ENCODE measurements around the gene ZKSCAN7.

The ZKSCAN7 gene

DNA sequence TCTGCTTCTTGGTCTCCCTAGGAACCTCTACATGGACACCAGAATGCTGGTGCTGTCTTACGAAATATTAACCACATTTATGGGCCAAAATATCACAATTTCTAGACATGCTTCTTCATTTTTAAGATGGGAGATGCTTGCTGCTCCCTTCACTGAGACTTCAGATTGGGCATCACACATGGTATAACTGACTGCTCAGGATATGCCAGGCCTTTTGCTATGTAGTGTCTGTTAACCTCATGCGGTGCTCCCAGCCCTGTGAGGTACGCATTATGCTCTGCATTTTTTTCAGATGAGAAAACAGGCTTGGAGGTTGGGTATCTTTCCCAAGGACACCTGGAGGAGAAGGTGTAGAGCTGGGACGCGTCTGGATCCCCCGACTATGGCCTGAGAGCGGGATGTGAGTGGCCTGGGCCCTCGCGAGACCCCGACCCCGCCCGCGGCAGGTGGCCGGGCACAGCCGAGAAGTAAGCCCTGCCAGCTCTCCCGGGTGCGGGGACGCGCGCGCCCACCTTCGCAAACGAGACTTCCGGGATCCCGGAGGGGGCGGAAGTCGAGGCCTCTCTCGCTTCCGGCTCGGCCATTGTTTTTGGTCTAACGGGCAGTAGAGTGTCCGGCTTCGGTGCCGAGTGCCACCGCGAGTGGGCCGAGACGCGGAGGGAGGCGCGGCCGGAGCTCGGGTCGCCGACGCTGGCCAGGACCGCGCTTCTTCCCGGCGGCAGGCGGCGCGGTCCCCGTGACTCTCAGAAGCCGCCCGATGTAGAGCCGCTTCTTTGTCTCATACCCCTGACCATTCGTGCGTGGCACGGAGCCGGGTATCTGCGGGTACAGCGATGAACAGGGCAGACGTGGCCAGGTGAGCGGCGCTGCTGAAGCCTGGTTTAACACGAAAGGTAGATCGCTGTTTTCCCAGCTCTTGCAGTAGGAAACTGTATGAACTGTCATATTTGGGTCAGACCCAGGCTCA, at the start of gene ZKSCAN7:
Gene ZKSCAN7, plus strand, starts transcription at position 568 of the 967 bp plus-strand sequence. CDS start 1,855 bp downstream, outside the sequence.
- peak within 1 kb of the TSS; percentile 92 to 95 for H3K4me3 ChIP-seq (ENCODE audit: low read depth in 1 of 2, low read length in 2 of 2)
- H3K27me3 ChIP-seq (ENCODE audit: control insufficient read depth in 1 of 2, insufficient read depth in 2 of 2, low read length in 2 of 2), result peaks cover 0 to 4% of the 10 kb centered on the region in 2 donors
- peak within 1 kb of the TSS; percentile 39 to 63 for H3K9ac ChIP-seq (ENCODE audit: low read depth in 1 of 2, low read length in 2 of 2)
- H3K27ac ChIP-seq (ENCODE audit: low read depth, low read length), result no peak within 1 kb of the TSS
- peaks cover 6 to 12% of the 10 kb centered on the region in 2 donors for H3K4me1 ChIP-seq (ENCODE audit: control insufficient read depth in 1 of 2, insufficient read depth in 2 of 2, low read length in 2 of 2)
- no peaks in the 10 kb centered on the region for H3K9me3 ChIP-seq (ENCODE audit: control insufficient read depth in 1 of 2, low read length in 2 of 2)
- peaks cover 0 to 3% of the 10 kb centered on the region in 2 donors for H3K36me3 ChIP-seq (ENCODE audit: control insufficient read depth in 1 of 2, insufficient read depth in 2 of 2, low read length in 2 of 2)

- Histone ChIP-seq H3K4me3 (ENCODE audit: low read depth in 1 of 2, low read length in 2 of 2) (no peak overlapping the region), H3K27ac (ENCODE audit: low read depth, low read length) (no peak overlapping the region), H3K9ac (ENCODE audit: low read depth in 1 of 2, low read length in 2 of 2) (no peak overlapping the region), H3K27me3 (ENCODE audit: control insufficient read depth in 1 of 2, insufficient read depth in 2 of 2, low read length in 2 of 2) (no peaks in the 10 kb centered on the region), H3K4me1 (ENCODE audit: control insufficient read depth in 1 of 2, insufficient read depth in 2 of 2, low read length in 2 of 2) (peaks cover 12 to 14% of the 10 kb centered on the region in 2 donors), H3K9me3 (ENCODE audit: control insufficient read depth in 1 of 2, low read length in 2 of 2) (peaks cover 11 to 22% of the 10 kb centered on the region in 2 donors), H3K36me3 (ENCODE audit: control insufficient read depth in 1 of 2, insufficient read depth in 2 of 2, low read length in 2 of 2) (peaks cover 9 to 12% of the 10 kb centered on the region in 2 donors)
These were observed 48.4 kb upstream of the ZKSCAN7 start for GRCh38 chr3:44506556-44506955.

DNA sequence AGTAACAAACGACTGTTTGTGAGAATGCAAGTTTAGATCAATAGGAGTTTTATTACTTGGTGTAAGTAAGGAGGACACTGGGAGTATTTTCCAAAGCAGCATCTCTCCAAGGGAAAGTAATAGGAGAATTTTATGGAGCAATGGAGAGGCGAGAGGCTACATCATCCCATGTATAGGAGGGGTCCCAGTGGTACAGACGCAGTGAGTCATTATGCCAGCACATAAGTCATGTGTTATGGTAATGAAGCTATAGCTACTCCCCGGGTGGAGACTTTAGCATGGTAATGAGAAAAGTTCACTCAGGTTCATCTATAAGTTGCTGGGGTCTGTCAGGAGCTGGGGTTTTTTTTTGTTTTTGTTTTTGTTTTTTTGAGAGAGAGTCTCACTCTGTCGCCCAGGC, 48.0 kb upstream of the ZKSCAN7 start:
- no peak overlapping the region for H3K4me3 ChIP-seq (ENCODE audit: low read depth in 1 of 2, low read length in 2 of 2)
- H3K4me1 ChIP-seq (ENCODE audit: control insufficient read depth in 1 of 2, insufficient read depth in 2 of 2, low read length in 2 of 2), result peaks cover 12 to 15% of the 10 kb centered on the region in 2 donors
- no peak overlapping the region for H3K27ac ChIP-seq (ENCODE audit: low read depth, low read length)

DNA sequence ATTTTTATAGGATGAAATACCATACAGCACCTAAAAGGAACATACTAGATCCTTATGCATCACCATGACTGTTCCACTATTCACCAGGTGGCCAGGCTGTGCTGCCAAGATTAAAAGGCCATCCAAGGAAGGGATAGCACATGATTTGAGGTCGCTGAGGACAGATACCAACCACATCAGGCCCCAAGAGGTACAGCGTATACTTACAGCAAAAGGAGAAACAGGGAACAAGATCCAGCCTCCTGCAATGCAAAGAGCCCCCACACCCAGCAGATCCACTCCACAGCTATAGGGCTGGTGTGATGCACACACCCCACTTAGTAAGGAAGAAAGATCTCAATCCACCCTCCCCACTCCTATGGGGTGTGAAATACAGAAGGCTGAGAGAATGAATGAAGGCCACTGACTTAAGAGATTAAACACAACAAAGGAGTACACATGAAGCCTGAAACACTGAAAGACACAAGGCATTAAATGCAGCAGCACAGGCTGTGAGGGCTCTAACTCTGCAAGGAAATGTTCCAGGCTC, 45.5 kb upstream of the ZKSCAN7 start:
- peaks cover 0 to 4% of the 10 kb centered on the region in 2 donors for H3K9me3 ChIP-seq (ENCODE audit: control insufficient read depth in 1 of 2, low read length in 2 of 2)
- H3K36me3 ChIP-seq (ENCODE audit: control insufficient read depth in 1 of 2, insufficient read depth in 2 of 2, low read length in 2 of 2), result peaks cover 3 to 4% of the 10 kb centered on the region in 2 donors
- peak overlapping the region; percentile 79 to 83 for H3K4me3 ChIP-seq (ENCODE audit: low read depth in 1 of 2, low read length in 2 of 2)
- no peaks in the 10 kb centered on the region for H3K27me3 ChIP-seq (ENCODE audit: control insufficient read depth in 1 of 2, insufficient read depth in 2 of 2, low read length in 2 of 2)
- no peak overlapping the region for H3K27ac ChIP-seq (ENCODE audit: low read depth, low read length)
- peak overlapping the region; percentile 66 to 79 for H3K9ac ChIP-seq (ENCODE audit: low read depth in 1 of 2, low read length in 2 of 2)
- H3K4me1 ChIP-seq (ENCODE audit: control insufficient read depth in 1 of 2, insufficient read depth in 2 of 2, low read length in 2 of 2), result peaks cover 12 to 15% of the 10 kb centered on the region in 2 donors

More for the DNA sequence above, 48.0 kb upstream of the ZKSCAN7 start:
- Histone ChIP-seq H3K9ac (ENCODE audit: low read depth in 1 of 2, low read length in 2 of 2) (no peak overlapping the region), H3K9me3 (ENCODE audit: control insufficient read depth in 1 of 2, low read length in 2 of 2) (peaks cover 7 to 18% of the 10 kb centered on the region in 2 donors), H3K27me3 (ENCODE audit: control insufficient read depth in 1 of 2, insufficient read depth in 2 of 2, low read length in 2 of 2) (no peaks in the 10 kb centered on the region), H3K36me3 (ENCODE audit: control insufficient read depth in 1 of 2, insufficient read depth in 2 of 2, low read length in 2 of 2) (peaks cover 4 to 8% of the 10 kb centered on the region in 2 donors)

GRCh38 chr3:44510000-44510368, 45.0 kb upstream of the ZKSCAN7 start:
- H3K9me3 ChIP-seq (ENCODE audit: control insufficient read depth in 1 of 2, low read length in 2 of 2), result peaks cover 0 to 4% of the 10 kb centered on the region in 2 donors

GRCh38 chr3:44511238-44511566, 43.8 kb upstream of the ZKSCAN7 start:
- Histone ChIP-seq H3K9ac (ENCODE audit: low read depth in 1 of 2, low read length in 2 of 2) (peak overlapping the region; percentile 77 to 79), H3K36me3 (ENCODE audit: control insufficient read depth in 1 of 2, insufficient read depth in 2 of 2, low read length in 2 of 2) (peaks cover 3 to 4% of the 10 kb centered on the region in 2 donors), H3K4me1 (ENCODE audit: control insufficient read depth in 1 of 2, insufficient read depth in 2 of 2, low read length in 2 of 2) (peaks cover 12 to 15% of the 10 kb centered on the region in 2 donors), H3K27ac (ENCODE audit: low read depth, low read length) (peak overlapping the region; percentile 86), H3K4me3 (ENCODE audit: low read depth in 1 of 2, low read length in 2 of 2) (peak overlapping the region; percentile 79 to 83), H3K9me3 (ENCODE audit: control insufficient read depth in 1 of 2, low read length in 2 of 2) (no peaks in the 10 kb centered on the region), H3K27me3 (ENCODE audit: control insufficient read depth in 1 of 2, insufficient read depth in 2 of 2, low read length in 2 of 2) (no peaks in the 10 kb centered on the region)

More at GRCh38 chr3:44510000-44510368, 45.0 kb upstream of the ZKSCAN7 start:
- H3K4me1 ChIP-seq (ENCODE audit: control insufficient read depth in 1 of 2, insufficient read depth in 2 of 2, low read length in 2 of 2), result peaks cover 12 to 15% of the 10 kb centered on the region in 2 donors
- peak overlapping the region; percentile 66 to 79 for H3K9ac ChIP-seq (ENCODE audit: low read depth in 1 of 2, low read length in 2 of 2)
- H3K27ac ChIP-seq (ENCODE audit: low read depth, low read length), result peak overlapping the region; percentile 75
- peaks cover 3 to 4% of the 10 kb centered on the region in 2 donors for H3K36me3 ChIP-seq (ENCODE audit: control insufficient read depth in 1 of 2, insufficient read depth in 2 of 2, low read length in 2 of 2)
- H3K27me3 ChIP-seq (ENCODE audit: control insufficient read depth in 1 of 2, insufficient read depth in 2 of 2, low read length in 2 of 2), result no peaks in the 10 kb centered on the region
- peak overlapping the region; percentile 79 to 83 for H3K4me3 ChIP-seq (ENCODE audit: low read depth in 1 of 2, low read length in 2 of 2)

DNA sequence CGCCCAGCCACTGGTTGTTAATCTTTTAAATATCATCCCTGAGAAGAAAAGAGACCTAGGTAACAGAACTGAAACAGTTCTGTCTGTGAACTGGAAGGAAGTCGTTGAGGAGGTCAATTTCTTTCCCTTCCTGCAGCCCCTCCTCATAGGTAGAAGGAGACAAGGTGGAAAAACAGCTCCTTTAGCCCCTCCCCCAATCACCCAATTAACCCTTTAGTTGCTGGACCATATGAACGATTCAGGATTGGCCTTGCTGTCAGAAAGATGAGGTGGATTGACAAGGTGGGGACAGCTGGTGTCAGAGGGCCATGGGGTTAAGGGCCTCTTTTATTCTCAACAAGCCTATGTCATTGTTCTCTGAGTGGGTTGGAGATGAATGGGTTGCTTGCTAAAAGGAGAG, 41.5 kb upstream of the ZKSCAN7 start:
- Histone ChIP-seq H3K9ac (ENCODE audit: low read depth in 1 of 2, low read length in 2 of 2) (no peak overlapping the region), H3K4me3 (ENCODE audit: low read depth in 1 of 2, low read length in 2 of 2) (no peak overlapping the region), H3K36me3 (ENCODE audit: control insufficient read depth in 1 of 2, insufficient read depth in 2 of 2, low read length in 2 of 2) (no peaks in the 10 kb centered on the region), H3K27me3 (ENCODE audit: control insufficient read depth in 1 of 2, insufficient read depth in 2 of 2, low read length in 2 of 2) (no peaks in the 10 kb centered on the region), H3K9me3 (ENCODE audit: control insufficient read depth in 1 of 2, low read length in 2 of 2) (no peaks in the 10 kb centered on the region), H3K4me1 (ENCODE audit: control insufficient read depth in 1 of 2, insufficient read depth in 2 of 2, low read length in 2 of 2) (peaks cover 12 to 15% of the 10 kb centered on the region in 2 donors), H3K27ac (ENCODE audit: low read depth, low read length) (no peak overlapping the region)

- Histone ChIP-seq H3K27me3 (ENCODE audit: control insufficient read depth in 1 of 2, insufficient read depth in 2 of 2, low read length in 2 of 2) (peaks cover 0 to 3% of the 10 kb centered on the region in 2 donors), H3K4me1 (ENCODE audit: control insufficient read depth in 1 of 2, insufficient read depth in 2 of 2, low read length in 2 of 2) (peaks cover under 1 to 5% of the 10 kb centered on the region in 2 donors), H3K9me3 (ENCODE audit: control insufficient read depth in 1 of 2, low read length in 2 of 2) (no peaks in the 10 kb centered on the region), H3K9ac (ENCODE audit: low read depth in 1 of 2, low read length in 2 of 2) (no peak overlapping the region), H3K4me3 (ENCODE audit: low read depth in 1 of 2, low read length in 2 of 2) (no peak overlapping the region), H3K36me3 (ENCODE audit: control insufficient read depth in 1 of 2, insufficient read depth in 2 of 2, low read length in 2 of 2) (no peaks in the 10 kb centered on the region), H3K27ac (ENCODE audit: low read depth, low read length) (no peak overlapping the region)
These were observed 38.8 kb upstream of the ZKSCAN7 start for GRCh38 chr3:44516230-44516629.

DNA sequence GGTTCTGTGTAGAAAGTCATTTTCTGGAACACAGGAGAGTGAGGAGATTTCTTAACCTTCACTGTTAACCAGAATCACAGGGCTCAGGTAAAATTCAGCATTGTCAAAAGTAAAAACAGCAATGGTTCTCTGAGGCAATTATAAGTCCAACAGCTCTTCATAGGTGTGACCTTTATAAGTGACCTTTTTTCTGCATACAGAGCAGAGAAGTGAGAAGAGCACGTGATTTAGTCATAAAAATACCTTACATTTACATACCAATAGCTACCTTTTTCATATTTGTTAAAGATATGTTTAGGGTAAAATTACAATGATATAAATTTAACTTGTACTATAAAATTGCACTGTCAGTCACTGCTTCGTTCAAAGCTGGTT, 36.2 kb upstream of the ZKSCAN7 start:
- no peaks in the 10 kb centered on the region for H3K36me3 ChIP-seq (ENCODE audit: control insufficient read depth in 1 of 2, insufficient read depth in 2 of 2, low read length in 2 of 2)
- H3K9me3 ChIP-seq (ENCODE audit: control insufficient read depth in 1 of 2, low read length in 2 of 2), result no peaks in the 10 kb centered on the region
- no peak overlapping the region for H3K9ac ChIP-seq (ENCODE audit: low read depth in 1 of 2, low read length in 2 of 2)
- H3K4me1 ChIP-seq (ENCODE audit: control insufficient read depth in 1 of 2, insufficient read depth in 2 of 2, low read length in 2 of 2), result no peaks in the 10 kb centered on the region
- H3K27me3 ChIP-seq (ENCODE audit: control insufficient read depth in 1 of 2, insufficient read depth in 2 of 2, low read length in 2 of 2), result peaks cover 0 to 4% of the 10 kb centered on the region in 2 donors
- H3K4me3 ChIP-seq (ENCODE audit: low read depth in 1 of 2, low read length in 2 of 2), result no peak overlapping the region
- H3K27ac ChIP-seq (ENCODE audit: low read depth, low read length), result no peak overlapping the region

GRCh38 chr3:44521721-44522120, 33.3 kb upstream of the ZKSCAN7 start:
- Histone ChIP-seq H3K4me3 (ENCODE audit: low read depth in 1 of 2, low read length in 2 of 2) (no peak overlapping the region), H3K4me1 (ENCODE audit: control insufficient read depth in 1 of 2, insufficient read depth in 2 of 2, low read length in 2 of 2) (no peaks in the 10 kb centered on the region), H3K27me3 (ENCODE audit: control insufficient read depth in 1 of 2, insufficient read depth in 2 of 2, low read length in 2 of 2) (peaks cover 0 to 4% of the 10 kb centered on the region in 2 donors), H3K36me3 (ENCODE audit: control insufficient read depth in 1 of 2, insufficient read depth in 2 of 2, low read length in 2 of 2) (no peaks in the 10 kb centered on the region), H3K9ac (ENCODE audit: low read depth in 1 of 2, low read length in 2 of 2) (no peak overlapping the region), H3K27ac (ENCODE audit: low read depth, low read length) (no peak overlapping the region), H3K9me3 (ENCODE audit: control insufficient read depth in 1 of 2, low read length in 2 of 2) (no peaks in the 10 kb centered on the region)

All from duodenal mucosa (tissue), 2 donors.